Suprapubic skin (tissue), 3 donors: ENCODE results near the gene TEX36.
"Not testable (repeated sequence)": the region's sequence is repeated elsewhere in the genome, so short reads cannot be mapped to it uniquely, and the experiment has no call there.

ENCODE experiments used
- CTCF ChIP-seq, 2 donors: fragments of 200-600 bp in 1 of 2; fragments of 450-650 bp in 1 of 2; sonication (generic) in 1 of 2; IDR thresholded peaks; one replicate each; pipeline ENCODE4 v1.5.1; 2016 to 2019; ENCODE audit warnings: antibody characterized with exemption in 2 of 2, mild to moderate bottlenecking in 1 of 2, moderate library complexity in 1 of 2
- POLR2AphosphoS5 ChIP-seq, 3 donors: sonication (generic); formaldehyde crosslinking; IDR thresholded peaks; one replicate each; pipeline ENCODE4 v1.6.1; 2017; ENCODE audit warnings: antibody characterized with exemption in 3 of 3

- not testable (repeated sequence) for TF ChIP-seq CTCF, POLR2AphosphoS5 (IDR thresholded peaks at IDR 0.05)
Observed at GRCh38 chr10:125696884-125697283, 13.9 kb upstream of the TEX36 start.
